Measurements from ENCODE around the gene ZMIZ2.
"Not testable (repeated sequence)": the region's sequence is repeated elsewhere in the genome, so short reads cannot be mapped to it uniquely, and the experiment has no call there.

Gene ZMIZ2

DNA sequence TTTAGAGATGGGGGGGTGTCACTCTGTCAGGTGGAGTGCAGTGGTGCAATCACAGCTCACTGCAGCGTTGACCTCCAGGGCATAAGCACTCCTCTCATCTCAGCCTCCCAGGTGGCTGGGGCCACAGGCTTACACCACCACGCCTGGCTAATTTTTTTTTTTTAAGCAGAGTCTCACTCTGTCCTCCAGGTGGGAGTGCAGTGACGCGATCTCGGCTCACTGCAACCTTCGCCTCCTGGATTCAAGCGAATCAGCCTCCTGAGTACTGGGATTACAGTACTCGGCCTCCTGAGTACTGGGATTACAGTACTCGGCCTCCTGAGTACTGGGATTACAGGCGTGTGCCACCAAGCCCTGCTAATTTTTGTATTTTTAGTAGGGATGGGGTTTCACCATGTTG, 24.2 kb downstream of the ZMIZ2 start:
- DNase-seq (ENCODE audit: low read depth, low spot score): no peak

DNA sequence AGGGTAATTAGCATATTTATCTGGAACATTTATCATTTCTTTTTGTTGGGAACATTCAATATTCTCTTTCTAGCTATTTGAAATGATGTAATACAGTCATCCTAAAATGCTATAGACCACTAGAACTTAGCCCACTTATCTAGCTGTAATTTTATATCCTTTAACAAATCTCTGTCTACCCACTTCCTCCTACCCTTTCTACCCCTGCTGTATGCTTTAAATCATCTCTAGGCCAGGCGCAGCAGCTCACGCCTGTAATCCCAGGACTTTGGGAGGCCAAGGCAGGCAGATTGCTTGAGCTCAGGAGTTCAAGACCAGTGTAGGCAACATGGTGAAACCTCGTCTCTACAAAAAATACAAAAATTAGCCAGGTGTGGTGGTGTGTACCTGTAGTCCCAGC, 25.8 kb downstream of the ZMIZ2 start:
- not testable (repeated sequence) for DNase-seq (ENCODE audit: low read depth, low spot score)

DNA sequence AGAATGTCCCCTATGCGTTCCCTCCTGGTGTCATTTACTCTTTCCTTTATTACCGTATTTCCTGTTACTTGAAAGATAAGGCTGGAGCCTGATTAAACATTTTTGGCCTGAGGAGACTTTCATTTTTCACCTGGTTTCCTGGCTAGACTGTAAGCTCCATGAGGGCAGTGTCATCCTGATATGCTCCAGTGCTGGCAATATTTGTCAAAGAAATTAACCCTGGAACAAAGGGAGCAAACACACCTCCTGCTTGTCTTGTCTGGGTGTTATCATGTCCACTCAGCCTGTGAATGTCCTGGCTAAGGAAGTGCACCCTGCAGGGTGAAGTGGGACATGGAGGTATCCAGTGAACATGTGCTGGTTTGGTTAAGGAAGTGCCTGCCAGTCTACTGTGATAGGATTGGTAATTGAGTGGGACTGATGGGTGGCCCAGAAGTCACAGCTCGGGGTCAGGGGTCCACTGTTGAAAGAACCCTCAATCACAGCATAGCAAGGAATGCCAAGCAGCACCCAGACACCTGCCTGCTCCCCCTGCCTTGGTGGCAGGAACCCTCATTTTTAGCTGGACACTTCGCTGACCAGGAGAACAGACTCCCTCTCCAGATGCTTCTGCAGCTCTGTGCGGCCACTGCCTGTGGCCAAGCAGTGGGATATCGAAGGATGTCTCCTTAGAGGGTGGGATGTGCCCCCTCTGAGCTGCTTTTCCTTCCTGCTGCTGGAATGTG, 26.9 kb downstream of the ZMIZ2 start:
- DNase-seq (ENCODE audit: low read depth, low spot score): no peak

DNA sequence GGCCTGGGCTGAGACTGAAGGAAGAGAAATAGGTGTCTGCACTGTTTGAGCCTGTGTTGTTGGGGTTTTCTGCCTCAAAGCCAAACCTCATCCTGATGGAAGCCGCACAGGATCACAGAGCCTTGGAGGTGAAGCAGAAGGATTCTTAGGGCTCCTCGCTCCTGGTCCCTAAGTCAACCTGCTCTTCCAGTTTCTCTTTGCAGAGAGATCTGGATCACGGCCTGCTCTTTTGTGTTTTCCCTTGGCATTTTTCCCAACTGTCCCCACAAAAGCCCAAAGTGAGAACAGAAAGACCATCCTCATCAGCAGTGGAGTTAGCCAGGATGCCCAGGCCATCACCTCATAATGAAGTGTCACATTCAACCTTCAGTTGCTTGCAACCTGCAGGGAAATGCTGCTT, 27.6 kb downstream of the ZMIZ2 start:
- DNase-seq (ENCODE audit: low read depth, low spot score): no peak

DNA sequence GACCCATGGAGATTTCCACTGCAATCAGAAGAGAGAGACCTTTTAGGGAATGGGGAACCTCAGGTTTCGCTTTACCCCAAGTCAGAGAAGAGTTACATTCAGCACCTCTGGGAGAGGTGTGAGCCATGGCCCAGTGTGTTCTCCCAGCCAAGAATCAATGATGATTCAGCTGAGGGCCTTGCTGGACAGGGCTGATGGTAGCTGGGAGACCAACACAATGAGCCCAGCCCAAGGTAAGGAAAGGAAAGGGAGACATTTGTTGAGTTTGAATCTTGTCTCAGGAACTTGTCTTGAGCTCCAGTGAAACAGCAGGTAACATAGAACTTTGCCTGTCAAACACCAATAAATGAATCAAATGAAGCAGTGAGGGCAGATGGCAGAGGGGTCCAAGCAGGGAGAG, 33.8 kb downstream of the ZMIZ2 start:
- DNase-seq (ENCODE audit: low read depth, low spot score): no peak

DNA sequence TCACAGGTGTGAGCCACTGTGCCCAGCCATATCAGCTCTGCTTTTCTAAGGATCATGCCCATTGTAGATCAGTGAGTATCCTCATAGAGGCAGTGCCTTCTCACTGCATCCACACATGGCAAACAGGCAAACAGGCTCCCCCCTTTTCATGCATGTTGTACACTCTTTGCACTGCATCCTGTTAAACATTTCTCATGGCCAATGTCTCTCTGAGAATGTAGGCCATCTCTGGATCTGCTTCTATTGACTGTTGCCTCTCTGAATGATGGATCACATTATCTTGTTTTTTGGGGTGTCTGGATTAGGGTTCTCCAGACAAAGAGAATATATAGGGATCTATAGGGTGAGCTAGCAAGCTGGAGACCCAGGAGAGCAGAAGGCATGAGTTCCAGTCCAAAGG, 34.8 kb downstream of the ZMIZ2 start:
- no peak for DNase-seq (ENCODE audit: low read depth, low spot score)

DNA sequence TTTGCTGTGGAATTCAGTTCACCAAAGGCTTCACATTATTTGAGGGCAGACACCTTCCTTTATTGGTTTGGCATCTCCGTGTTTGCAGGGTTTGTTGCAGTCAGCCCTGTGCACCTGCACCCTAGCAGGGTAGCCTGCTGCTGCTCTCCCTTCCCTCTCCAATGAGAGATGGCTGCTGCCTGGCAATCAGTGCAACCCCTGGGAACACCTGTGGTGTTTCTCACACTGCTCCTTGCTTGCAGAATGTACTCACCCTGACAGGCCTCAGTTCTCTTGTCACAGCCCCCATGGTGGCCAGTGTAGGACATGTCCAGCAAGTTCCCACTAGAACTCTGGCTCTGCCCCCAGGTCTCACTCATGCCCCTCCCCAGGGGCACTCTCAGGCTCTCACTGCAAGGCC, 35.7 kb downstream of the ZMIZ2 start:
- no peak for DNase-seq (ENCODE audit: low read depth, low spot score)

DNA sequence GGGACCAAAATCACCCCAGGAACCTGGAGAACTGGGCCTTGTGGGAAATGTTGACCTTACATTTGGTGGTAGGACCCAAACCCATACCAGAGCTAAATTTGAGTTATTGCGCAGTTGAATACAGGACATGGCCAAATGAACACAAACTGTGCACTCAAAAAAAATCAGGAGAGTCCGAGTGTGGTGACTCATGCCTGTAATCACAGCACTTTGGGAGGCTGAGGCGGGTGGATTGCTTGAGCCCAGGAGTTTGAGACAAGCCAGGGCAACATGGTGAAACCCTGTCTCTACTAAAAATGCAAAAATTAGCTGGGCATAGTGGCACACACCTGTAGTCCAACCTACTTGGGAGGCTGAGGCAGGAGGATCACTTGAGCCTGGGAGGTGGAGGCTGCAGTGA, 36.6 kb downstream of the ZMIZ2 start:
- not testable (repeated sequence) for DNase-seq (ENCODE audit: low read depth, low spot score)

DNA sequence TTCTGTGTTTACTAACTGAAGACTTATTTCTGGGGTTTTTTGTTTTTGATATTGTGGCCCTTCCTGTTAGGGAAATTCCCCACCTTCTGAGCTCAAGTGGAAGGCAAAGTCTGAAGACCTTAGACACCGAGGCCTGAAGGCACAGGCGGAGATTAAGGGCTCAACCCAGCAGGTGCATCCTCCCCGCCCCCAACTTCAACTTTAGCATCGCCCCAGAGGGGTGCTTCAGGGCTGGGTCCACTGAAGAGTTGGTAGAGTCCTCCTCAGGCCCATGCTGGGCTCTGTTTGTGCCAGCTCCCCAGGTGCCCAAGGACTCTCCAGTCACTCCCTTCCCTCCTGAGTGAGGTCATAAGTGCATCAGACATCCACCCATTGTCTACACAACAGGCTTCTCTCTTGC, 38.4 kb downstream of the ZMIZ2 start:
- DNase-seq (ENCODE audit: low read depth, low spot score): no peak

DNA sequence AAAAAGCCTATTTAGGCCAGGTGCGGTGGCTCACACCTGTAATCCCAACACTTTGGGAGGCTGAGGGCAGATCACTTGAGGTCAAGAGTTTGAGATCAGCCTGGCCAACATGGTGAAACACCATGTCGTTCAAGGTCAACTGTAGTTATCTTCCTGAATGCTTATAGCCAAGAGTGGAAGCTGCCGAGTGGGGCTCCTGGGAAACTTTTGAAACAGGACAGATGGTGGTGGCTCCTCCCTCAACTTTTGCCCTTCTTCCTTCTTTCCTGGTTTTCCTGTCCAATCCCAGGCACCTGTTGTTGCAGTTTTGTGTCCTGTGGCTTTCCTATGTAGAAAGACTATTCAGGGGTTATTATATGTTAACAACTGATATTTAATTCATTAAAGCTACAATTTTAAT, 39.1 kb downstream of the ZMIZ2 start:
- no peak for DNase-seq (ENCODE audit: low read depth, low spot score)

DNA sequence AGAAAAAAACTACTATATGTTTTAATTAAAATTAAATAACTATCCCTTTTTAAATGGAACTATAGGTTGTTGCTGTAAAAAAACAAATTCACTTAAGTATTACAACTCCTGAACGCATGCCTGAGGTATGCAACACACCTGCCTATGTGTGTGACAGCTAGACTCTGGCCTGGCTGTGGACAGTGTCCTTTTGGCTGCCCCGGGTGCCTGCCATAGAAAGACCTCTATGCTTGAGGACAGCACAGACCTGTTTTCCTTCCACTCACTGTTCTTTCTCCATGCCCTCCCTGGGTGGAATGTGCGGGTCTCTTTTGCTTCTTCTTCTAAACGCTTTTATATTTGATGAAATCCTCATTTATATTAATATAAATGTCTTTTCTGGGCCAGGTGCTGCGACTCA, 41.3 kb downstream of the ZMIZ2 start:
- DNase-seq (ENCODE audit: low read depth, low spot score): no peak

DNA sequence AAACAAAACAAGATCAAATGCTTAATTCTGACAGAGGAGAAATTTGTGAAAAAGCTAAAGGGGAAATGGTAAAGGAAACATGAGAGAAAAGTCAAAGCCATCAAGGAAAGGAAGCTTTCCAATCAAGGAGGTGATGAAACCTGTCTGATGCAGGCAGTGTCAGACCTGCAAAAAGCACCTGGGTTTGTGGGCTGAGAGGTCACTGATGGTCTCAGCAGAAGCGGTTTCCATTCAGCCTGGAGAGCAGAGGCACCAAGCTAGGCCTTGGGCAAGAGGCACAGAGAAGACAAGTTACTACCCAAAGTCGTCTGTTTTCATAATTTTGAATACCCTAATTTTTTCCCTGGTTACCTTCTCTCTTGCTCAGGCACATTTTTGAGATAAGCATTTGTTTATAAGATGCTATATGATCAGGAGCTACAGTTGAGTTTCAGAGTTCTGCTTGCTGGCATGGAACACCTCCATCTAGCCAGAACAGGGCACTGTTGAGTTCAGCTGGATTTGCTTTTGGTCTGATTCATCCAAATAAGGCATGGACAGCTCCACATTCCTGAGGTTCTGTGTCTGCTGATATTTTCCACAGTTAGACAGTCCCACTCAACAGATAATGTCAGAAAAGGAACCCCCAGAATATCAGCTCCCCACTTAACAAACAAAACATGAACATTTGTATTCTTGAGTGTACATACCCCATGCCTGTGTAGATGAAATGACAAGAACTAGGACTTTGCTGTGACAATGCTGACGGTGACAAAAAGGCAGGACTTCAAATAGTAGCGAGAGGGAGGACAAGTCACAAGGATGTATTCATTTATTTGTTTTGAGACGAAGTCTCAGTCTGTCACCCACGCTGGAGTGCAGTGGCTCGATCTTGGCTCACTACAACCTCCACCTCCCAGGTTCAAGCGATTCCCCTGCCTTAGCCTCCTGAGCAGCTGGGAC, 42.9 kb downstream of the ZMIZ2 start:
- no peak for DNase-seq (ENCODE audit: low read depth, low spot score)

DNA sequence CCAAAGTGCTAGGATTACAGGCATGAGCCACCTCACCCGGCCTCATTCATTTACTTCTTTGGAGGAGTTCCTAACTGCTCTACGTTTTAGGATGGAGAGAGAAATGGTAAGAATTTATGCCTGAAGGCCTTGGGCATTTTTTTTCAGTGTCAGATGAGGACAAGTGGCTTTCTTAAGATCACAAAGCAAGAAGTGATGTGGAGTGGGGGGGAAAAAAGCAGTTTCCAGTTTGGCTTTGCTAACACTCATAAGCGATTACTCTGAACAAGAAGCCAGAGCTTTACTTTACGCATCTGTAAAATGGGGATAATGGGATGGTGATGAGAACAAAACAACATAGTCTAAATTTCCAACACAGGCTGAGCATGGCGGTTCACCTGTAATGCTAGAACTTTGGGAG, 45.3 kb downstream of the ZMIZ2 start:
- DNase-seq (ENCODE audit: low read depth, low spot score): no peak

DNA sequence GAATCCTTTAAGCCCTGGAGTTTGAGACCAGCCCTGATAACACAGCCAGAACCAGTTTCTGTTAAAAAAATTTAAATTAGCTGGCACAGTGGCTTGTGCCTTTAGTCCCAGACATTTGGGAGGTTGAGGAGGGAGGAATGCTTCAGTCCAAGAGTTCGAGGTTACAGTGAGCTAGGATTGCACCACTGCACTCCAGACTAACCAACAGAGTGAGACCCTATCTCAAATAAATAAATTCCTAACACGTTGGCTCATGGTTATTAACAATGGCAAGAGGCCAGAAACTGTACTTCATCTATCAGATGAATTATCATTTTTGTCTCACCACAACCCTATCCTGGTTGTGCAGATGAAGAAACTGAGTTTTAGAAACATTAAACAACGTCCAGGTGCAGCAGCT, 45.7 kb downstream of the ZMIZ2 start:
- DNase-seq (ENCODE audit: low read depth, low spot score): no peak

DNA sequence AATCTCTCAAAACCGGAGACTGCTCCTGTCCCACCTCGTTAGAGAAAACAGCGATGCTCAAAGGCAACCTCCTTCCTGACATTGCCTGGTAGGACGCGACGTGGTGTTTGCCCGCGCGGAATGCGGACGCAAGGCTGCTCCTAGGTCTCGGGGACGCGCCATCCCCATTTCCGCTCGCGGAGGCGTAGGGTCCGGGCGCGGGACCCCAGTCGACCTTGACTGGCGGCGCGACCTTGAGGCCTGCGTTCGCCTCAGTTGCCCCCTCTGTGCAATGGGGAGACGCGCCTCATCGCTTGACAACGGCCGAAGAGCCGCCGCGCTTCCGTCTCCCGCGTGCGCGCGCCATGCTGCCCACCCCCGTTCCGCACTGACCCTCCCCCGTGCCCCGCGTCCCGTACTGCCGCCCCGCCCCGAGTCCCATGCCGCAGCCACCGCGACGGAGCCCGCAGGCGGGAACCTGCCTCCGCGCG, 47.4 kb downstream of the ZMIZ2 start:
- DNase-seq (ENCODE audit: low read depth, low spot score): peak; percentile 33

DNA sequence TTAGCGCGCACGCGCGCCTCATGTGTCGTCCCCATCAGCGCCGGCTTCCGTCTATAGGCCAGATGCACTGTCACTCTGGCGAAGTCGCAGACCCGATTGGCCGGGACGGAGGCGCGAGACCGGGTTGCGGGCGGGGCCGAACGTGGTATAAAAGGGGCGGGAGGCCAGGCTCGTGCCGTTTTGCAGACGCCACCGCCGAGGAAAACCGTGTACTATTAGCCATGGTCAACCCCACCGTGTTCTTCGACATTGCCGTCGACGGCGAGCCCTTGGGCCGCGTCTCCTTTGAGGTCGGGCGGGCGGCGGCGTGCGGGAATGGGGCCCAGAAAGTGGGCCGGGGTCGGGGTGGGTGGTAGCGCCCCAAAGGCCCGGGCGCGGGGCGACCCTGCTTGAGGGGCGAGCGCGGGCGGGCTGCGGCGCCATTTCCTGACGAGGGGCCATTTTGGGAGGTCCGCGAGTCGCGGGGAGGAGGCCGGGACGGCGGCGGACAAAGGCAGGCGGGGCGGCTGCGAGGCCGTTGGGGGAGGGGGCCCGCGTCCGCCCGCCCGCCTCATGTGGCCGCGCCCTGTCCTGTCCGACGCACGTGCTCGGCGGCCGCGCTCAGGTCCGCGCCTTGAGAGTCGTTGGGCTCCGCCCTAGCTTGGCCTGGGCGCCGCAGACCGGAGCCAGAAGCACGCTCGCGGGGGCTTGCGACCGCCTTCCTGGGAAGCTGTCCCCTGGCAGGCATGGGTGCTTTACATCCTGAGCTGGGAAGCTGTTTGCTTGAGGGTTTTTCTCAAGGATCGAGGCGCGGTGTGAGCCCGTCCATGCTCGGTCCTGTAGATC, 48.1 kb downstream of the ZMIZ2 start, which contains the start of gene PPIA:
Gene PPIA (plus strand): TSS at position 178 of the 825 bp plus-strand sequence. CDS start 44 bp downstream, at position 222.
- peak; percentile 93 for DNase-seq (ENCODE audit: low read depth, low spot score)

DNA sequence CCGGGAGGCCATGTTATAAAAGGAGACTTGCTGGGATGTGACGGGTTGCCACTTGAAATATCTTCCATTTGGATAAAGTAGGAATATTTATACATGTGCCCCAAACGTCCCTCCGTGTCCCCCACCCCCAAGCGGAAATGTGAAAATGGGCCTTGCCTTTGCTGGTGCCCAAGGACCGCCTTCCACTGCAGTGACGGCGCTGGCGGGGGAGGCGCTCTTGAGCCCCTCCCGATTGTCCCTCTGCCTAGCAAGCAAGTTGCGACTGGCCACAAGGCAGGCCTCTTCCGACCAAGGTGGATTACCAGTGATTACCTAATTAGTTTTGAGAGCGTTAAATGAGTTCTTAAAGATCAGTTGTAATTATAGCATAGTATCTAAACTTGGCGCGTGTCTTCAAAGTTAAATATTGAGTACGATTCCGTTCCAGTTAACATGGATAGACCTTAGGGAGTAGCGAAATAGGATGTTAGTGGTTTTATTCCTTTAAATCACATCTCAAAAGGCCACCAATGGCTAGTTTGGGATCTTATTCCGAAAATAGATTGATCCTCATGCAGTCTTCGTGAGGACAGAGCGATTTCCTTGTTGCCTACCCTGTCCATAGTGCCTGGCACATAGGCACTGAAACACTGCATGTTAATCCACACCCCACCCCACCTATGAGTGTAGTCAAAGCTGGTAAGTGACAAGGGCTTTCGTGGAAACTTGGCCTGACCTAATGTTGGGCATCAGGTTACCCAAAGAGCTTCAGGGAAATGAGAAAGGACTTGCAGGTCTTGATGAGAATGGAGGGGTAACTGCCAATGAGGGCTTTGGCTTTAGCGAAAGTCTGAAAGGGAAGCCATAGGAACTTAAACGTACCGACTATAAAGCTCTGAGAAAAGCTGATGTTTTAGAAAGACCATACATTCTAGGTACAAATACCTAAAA, 48.9 kb downstream of the ZMIZ2 start:
- no peak for DNase-seq (ENCODE audit: low read depth, low spot score)

DNA sequence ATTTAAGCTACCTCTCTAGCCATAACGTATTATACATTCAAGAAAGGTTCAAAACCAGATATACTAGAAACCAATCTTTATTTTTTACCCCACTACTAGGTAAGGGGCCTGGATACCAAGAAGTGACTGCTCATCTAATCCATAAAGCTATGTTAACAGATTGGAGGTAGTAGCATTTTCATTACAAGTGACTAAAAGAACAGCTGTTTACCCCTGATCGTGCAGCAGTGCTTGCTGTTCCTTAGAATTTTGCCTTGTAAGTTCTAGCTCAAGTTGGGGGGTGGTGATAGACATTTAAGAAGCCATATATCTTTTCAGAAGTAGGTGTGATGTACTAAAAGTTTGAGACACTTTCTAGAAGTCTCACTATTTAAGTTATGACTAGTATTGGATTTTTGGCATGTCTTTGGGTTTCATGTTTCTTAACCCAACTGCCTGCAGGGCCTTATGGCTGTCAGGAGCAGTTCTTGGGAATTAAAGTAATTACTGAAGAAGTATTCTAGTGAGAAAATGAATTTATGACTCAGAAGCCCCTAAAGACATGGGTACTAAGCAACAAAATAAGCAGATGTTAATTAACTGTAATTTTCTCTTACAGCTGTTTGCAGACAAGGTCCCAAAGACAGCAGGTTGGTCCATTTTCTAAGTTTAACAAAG, 50.1 kb downstream of the ZMIZ2 start:
- no peak for DNase-seq (ENCODE audit: low read depth, low spot score)

DNA sequence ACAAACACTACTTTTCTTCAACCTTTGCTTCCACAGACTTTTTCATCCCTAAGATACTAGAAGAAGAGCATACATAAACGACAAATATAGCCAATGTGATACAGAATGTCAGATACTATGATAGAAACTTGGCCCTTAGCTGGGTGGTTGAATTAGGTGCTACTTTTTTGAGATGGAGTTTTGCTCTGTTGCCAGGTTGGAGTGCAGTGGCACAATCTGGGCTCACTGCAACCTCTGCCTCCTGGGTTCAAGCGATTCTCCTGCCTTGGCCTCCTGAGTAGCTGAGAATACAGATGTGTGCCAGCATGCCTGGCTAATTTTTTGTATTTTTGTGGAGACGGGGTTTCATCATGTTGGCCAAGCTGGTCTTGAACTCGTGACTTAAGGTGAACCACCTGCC, 51.3 kb downstream of the ZMIZ2 start:
- DNase-seq (ENCODE audit: low read depth, low spot score): no peak

DNA sequence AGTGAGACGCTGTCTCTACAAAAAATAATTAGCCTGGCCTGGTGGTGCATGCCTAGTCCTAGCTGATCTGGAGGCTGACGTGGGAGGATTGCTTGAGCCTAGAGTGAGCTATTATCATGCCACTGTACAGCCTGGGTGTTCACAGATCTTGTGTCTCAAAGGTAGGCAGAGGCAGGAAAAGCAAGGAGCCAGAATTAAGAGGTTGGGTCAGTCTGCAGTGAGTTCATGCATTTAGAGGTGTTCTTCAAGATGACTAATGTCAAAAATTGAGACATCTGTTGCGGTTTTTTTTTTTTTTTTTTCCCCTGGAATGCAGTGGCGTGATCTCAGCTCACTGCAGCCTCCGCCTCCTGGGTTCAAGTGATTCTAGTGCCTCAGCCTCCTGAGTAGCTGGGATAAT, 53.2 kb downstream of the ZMIZ2 start:
- no peak for DNase-seq (ENCODE audit: low read depth, low spot score)

All from iPS DF 19.7 (cell line).